GM23338 (cell line): ENCODE results near the gene ACSM2A. TPM values are rescaled to one million over a fixed set of nuclear protein-coding genes. Genes with fewer than 3 reads are reported as not detected.

ENCODE experiments used
- ATAC-seq: fragments of 200-7000 bp; cut with Tn5 transposase; 3 replicates; pipeline ENCODE4 v1.9.1; 2020
- DNase-seq: peaks from one replicate; pipeline ENCODE4 v3.0.0-alpha.2; 2015; ENCODE audit warnings: low spot score
- H2AFZ ChIP-seq: fragments of 200-600 bp; sonication (generic); 2 replicates; pipeline ENCODE4 v1.8.0; 2016; ENCODE audit warnings: antibody characterized with exemption, mild to moderate bottlenecking, moderate library complexity
- H3F3A ChIP-seq: fragments of 200-600 bp; sonication (generic); replicated peaks from 2 replicates; pipeline ENCODE4 v1.8.0; 2017; ENCODE audit warnings: antibody characterized with exemption, mixed run types, low read depth
- H3K27ac ChIP-seq: fragments of 200-600 bp; sonication (generic); 2 replicates; pipeline ENCODE4 v1.6.1; 2016; ENCODE audit warnings: low read depth
- H3K27me3 ChIP-seq: fragments of 200-600 bp; sonication (generic); 2 replicates; pipeline ENCODE4 v1.8.0; 2016; ENCODE audit warnings: mild to moderate bottlenecking, mixed run types, moderate library complexity; ENCODE audit not compliant: insufficient read depth
- H3K36me3 ChIP-seq: fragments of 200-600 bp; sonication (generic); 2 replicates; pipeline ENCODE4 v1.8.0; 2016; ENCODE audit warnings: mild to moderate bottlenecking; ENCODE audit not compliant: insufficient read depth
- H3K4me1 ChIP-seq: fragments of 200-600 bp; sonication (generic); 2 replicates; pipeline ENCODE4 v1.8.0; 2016; ENCODE audit warnings: mild to moderate bottlenecking, moderate library complexity; ENCODE audit not compliant: insufficient read depth
- H3K4me2 ChIP-seq: fragments of 200-600 bp; sonication (generic); 2 replicates; pipeline ENCODE4 v1.7.1; 2017; ENCODE audit warnings: mixed run types
- H3K4me3 ChIP-seq: fragments of 200-600 bp; sonication (generic); 2 replicates; pipeline ENCODE4 v1.6.1; 2016; ENCODE audit warnings: mixed run types
- H3K79me2 ChIP-seq: fragments of 200-600 bp; sonication (generic); replicated peaks from 2 replicates; pipeline ENCODE4 v1.8.0; 2017; ENCODE audit warnings: mild to moderate bottlenecking; ENCODE audit not compliant: insufficient read depth
- H3K9me2 ChIP-seq: fragments of 200-600 bp; sonication (generic); 2 replicates; pipeline ENCODE4 v1.8.0; 2017; ENCODE audit not compliant: insufficient read depth
- H4K20me1 ChIP-seq: fragments of 200-600 bp; sonication (generic); replicated peaks from 2 replicates; pipeline ENCODE4 v1.8.0; 2017; ENCODE audit warnings: mild to moderate bottlenecking; ENCODE audit not compliant: insufficient read depth
- H3K27ac Mint-ChIP-seq: 2 replicates; pipeline ENCODE4 v1.8.0; 2020; ENCODE audit warnings: inconsistent platforms, mild to moderate bottlenecking, moderate library complexity, mixed read lengths
- H3K27me3 Mint-ChIP-seq: 3 replicates; pipeline ENCODE4 v1.8.0; 2022; ENCODE audit warnings: low read depth, mild to moderate bottlenecking, moderate library complexity, mixed read lengths, inconsistent platforms; ENCODE audit not compliant: insufficient read depth, poor library complexity
- H3K36me3 Mint-ChIP-seq: 3 replicates; pipeline ENCODE4 v1.8.0; 2021; ENCODE audit warnings: low read depth, mild to moderate bottlenecking, inconsistent platforms, moderate library complexity, mixed read lengths
- H3K4me1 Mint-ChIP-seq: 3 replicates; pipeline ENCODE4 v1.8.0; 2020; ENCODE audit warnings: mild to moderate bottlenecking, inconsistent platforms, mixed read lengths
- H3K4me3 Mint-ChIP-seq: 3 replicates; pipeline ENCODE4 v1.8.0; 2021; ENCODE audit warnings: moderate library complexity, mild to moderate bottlenecking, inconsistent platforms, mixed read lengths
- H3K9me3 Mint-ChIP-seq: 3 replicates; pipeline ENCODE4 v1.8.0; 2020; ENCODE audit warnings: moderate library complexity, mild to moderate bottlenecking, inconsistent platforms, mixed read lengths
- CREB1 ChIP-seq: fragments of 250-450 bp; sonication (Bioruptor Pico); IDR thresholded peaks from 2 replicates; pipeline ENCODE4 v1.5.0; 2020; ENCODE audit warnings: low read depth, mild to moderate bottlenecking, moderate library complexity
- CTCF ChIP-seq, 2 experiments: fragments of 200-600 bp in 1 of 2; sonication (generic) in 1 of 2; conservative IDR thresholded peaks; 2 replicates each; pipeline versions ENCODE4 v1.5.1 to v1.6.1; 2016 to 2017; ENCODE audit warnings: antibody characterized with exemption in 2 of 2, low read depth in 2 of 2, mild to moderate bottlenecking in 2 of 2, moderate library complexity in 1 of 2
- ETS1 ChIP-seq: IDR thresholded peaks from 2 replicates; pipeline ENCODE4 v1.6.1; 2016; ENCODE audit warnings: antibody characterized with exemption
- EZH2 ChIP-seq: fragments of 200-600 bp; sonication (generic); IDR thresholded peaks from one replicate; pipeline ENCODE4 v1.8.0; 2017; ENCODE audit warnings: antibody characterized with exemption, mild to moderate bottlenecking, low read depth; ENCODE audit not compliant: unreplicated experiment
- EZH2phosphoT487 ChIP-seq: fragments of 200-600 bp; sonication (generic); IDR thresholded peaks from one replicate; pipeline ENCODE4 v1.8.1; 2018; ENCODE audit warnings: antibody characterized with exemption; ENCODE audit not compliant: unreplicated experiment
- JUNB ChIP-seq: IDR thresholded peaks from one replicate; pipeline ENCODE4 v1.6.1; 2016; ENCODE audit warnings: antibody characterized with exemption; ENCODE audit not compliant: unreplicated experiment
- NANOG ChIP-seq: IDR thresholded peaks from 2 replicates; pipeline ENCODE4 v1.6.1; 2016; ENCODE audit warnings: antibody characterized with exemption, borderline replicate concordance
- POLR2AphosphoS5 ChIP-seq: IDR thresholded peaks from 2 replicates; pipeline ENCODE4 v1.6.1; 2016; ENCODE audit warnings: antibody characterized with exemption, low read depth
- REST ChIP-seq: IDR thresholded peaks from one replicate; pipeline ENCODE4 v1.6.1; 2018; ENCODE audit warnings: antibody characterized with exemption; ENCODE audit not compliant: unreplicated experiment
- STAT1 ChIP-seq: IDR thresholded peaks from one replicate; pipeline ENCODE4 v1.6.1; 2016; ENCODE audit warnings: antibody characterized with exemption; ENCODE audit not compliant: unreplicated experiment
- ZNF114 ChIP-seq: fragments of 250-450 bp; sonication (Bioruptor Pico); IDR thresholded peaks from 2 replicates; pipeline ENCODE4 v1.5.0; 2020; ENCODE audit warnings: mild to moderate bottlenecking, moderate library complexity
- ZNF331 ChIP-seq: fragments of 250-450 bp; sonication (Bioruptor Pico); IDR thresholded peaks from 2 replicates; pipeline ENCODE4 v1.5.0; 2020; ENCODE audit warnings: low read depth, mild to moderate bottlenecking, moderate library complexity
- polyA plus RNA-seq: library from polyadenylated mRNA; unstranded; fragments of >200 nt; fragmentation: Nextera tagmentation; extraction: Ambion mirVana; gene quantifications from 2 replicates; pipeline ENCODE4 v1.2.1, GENCODE V29; 2016
- total RNA-seq: library from RNA; depleted of rRNA; stranded (reverse); fragments of >200 nt; shearing (Covaris generic); gene quantifications from 2 replicates; pipeline ENCODE4 v1.2.3, GENCODE V29; 2014

The ACSM2A gene
- total and polyA plus RNA-seq, 2 experiments from 2014 or later: not detected

DNA sequence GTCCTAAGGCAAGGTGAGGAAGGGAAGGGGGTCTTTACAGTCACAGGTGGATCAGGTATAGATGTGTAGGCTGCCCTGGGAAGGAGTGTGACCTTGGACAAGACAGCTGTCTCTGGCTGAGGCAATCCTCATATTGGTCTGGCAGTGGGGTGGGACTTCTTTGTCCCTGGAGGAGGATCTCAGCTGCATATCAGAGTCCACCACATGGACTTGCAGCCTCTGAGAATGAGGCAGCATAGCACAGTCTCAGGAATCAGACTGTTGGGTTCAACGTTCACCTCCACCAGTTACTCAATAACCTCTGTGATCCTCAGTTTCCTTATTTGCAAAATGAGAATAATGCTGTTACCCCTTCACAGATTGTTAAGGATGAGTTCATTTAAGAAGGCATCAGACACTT, 33.4 kb downstream of the ACSM2A start:
- no peak overlapping the region for H2AFZ ChIP-seq
- no peak overlapping the region for H3K27ac ChIP-seq
- no peak overlapping the region for H3K27ac Mint-ChIP-seq
- no peaks in the 10 kb centered on the region for H3K27me3 ChIP-seq
- DNase-seq (no peak), ATAC-seq (no peak)
- TF ChIP-seq ZNF331: no peak
- no peak for TF ChIP-seq POLR2AphosphoS5
- TF ChIP-seq STAT1: no peak
- no peak for TF ChIP-seq REST
- no peak for TF ChIP-seq ZNF114 (CRISPR knock-in tag)
- no peak for TF ChIP-seq EZH2phosphoT487
- no peak for TF ChIP-seq NANOG
- TF ChIP-seq EZH2: no peak
- no peak for TF ChIP-seq JUNB
- TF ChIP-seq CREB1 (CRISPR knock-in tag): no peak
- H3K4me3 ChIP-seq: no peak overlapping the region
- no peaks in the 10 kb centered on the region for H3K36me3 Mint-ChIP-seq
- no peaks in the 10 kb centered on the region for H3K27me3 Mint-ChIP-seq
- no peaks in the 10 kb centered on the region for H3K4me1 Mint-ChIP-seq
- no peak overlapping the region for H3K4me2 ChIP-seq
- H3K4me1 ChIP-seq: no peaks in the 10 kb centered on the region
- H3F3A ChIP-seq: no peaks in the 10 kb centered on the region
- H4K20me1 ChIP-seq: no peaks in the 10 kb centered on the region
- peaks cover 7% of the 10 kb centered on the region; the same call in 2 of the 3 replicates for H3K9me3 Mint-ChIP-seq
- no peak overlapping the region for H3K4me3 Mint-ChIP-seq
- H3K36me3 ChIP-seq: no peaks in the 10 kb centered on the region
- H3K9me2 ChIP-seq: no peaks in the 10 kb centered on the region
- H3K79me2 ChIP-seq: no peaks in the 10 kb centered on the region

- DNase-seq (no peak), ATAC-seq (no peak)
- no peaks in the 10 kb centered on the region for H3K36me3 Mint-ChIP-seq
- Histone ChIP-seq H3K4me3 (no peak overlapping the region), H3K9me2 (no peaks in the 10 kb centered on the region), H3K27ac (no peak overlapping the region), H3K79me2 (no peaks in the 10 kb centered on the region), H3K36me3 (no peaks in the 10 kb centered on the region), H3K4me1 (no peaks in the 10 kb centered on the region), H4K20me1 (no peaks in the 10 kb centered on the region), H3F3A (no peaks in the 10 kb centered on the region), H3K4me2 (no peak overlapping the region), H3K27me3 (no peaks in the 10 kb centered on the region), H2AFZ (no peak overlapping the region)
- H3K27me3 Mint-ChIP-seq: no peaks in the 10 kb centered on the region
- peaks cover 7% of the 10 kb centered on the region; the same call in 2 of the 3 replicates for H3K9me3 Mint-ChIP-seq
- H3K27ac Mint-ChIP-seq: no peak overlapping the region
- no peak overlapping the region for H3K4me3 Mint-ChIP-seq
- H3K4me1 Mint-ChIP-seq: no peaks in the 10 kb centered on the region
- no peak for TF ChIP-seq EZH2
- no peak for TF ChIP-seq JUNB
- TF ChIP-seq POLR2AphosphoS5: no peak
- no peak for TF ChIP-seq ZNF114 (CRISPR knock-in tag)
- TF ChIP-seq STAT1: no peak
- TF ChIP-seq ETS1: no peak
- no peak for TF ChIP-seq CTCF (conservative IDR thresholded peaks at IDR 0.05; ENCODE audit: low read depth in 2 of 2)
- no peak for TF ChIP-seq NANOG
Observed at GRCh38 chr16:20485408-20485807, 34.1 kb downstream of the ACSM2A start.
